GM18861 (cell line): ENCODE results near the gene PTPRR.

Source experiments
- ATAC-seq: cut with Tn5 transposase; IDR thresholded peaks from one replicate; pipeline ENCODE4 v1.9.1; 2021; ENCODE audit not compliant: unreplicated experiment

PTPRR gene

GRCh38 chr12:70919176-70919575 lies 1.4 kb downstream of the PTPRR start:
- no peak for ATAC-seq

GRCh38 chr12:70918321-70918720 lies 2.2 kb downstream of the PTPRR start:
- no peak for ATAC-seq

GRCh38 chr12:70910666-70911065 lies 9.9 kb downstream of the PTPRR start:
- ATAC-seq: no peak

DNA sequence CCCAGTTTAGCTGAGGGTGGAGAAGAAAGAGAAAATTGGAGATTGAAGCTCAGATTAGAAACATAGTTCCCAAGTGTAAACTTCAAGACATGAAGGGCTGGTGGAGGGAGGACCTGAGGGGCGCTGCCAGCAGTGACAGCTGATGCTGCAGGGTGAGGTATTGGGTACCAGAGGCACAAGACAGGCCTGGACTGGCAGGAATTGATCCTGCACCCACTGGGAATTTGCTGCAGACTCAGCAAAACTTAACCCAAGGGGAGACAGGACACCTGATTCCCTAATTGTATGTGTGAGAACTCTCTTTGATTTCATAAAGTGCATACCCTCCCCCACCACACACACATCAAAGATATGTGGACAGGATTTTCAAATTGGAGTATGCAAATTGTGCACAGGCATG lies 11.6 kb downstream of the PTPRR start:
- no peak for ATAC-seq

- ATAC-seq: no peak
Measured at GRCh38 chr12:70907412-70907811, 13.1 kb downstream of the PTPRR start.

DNA sequence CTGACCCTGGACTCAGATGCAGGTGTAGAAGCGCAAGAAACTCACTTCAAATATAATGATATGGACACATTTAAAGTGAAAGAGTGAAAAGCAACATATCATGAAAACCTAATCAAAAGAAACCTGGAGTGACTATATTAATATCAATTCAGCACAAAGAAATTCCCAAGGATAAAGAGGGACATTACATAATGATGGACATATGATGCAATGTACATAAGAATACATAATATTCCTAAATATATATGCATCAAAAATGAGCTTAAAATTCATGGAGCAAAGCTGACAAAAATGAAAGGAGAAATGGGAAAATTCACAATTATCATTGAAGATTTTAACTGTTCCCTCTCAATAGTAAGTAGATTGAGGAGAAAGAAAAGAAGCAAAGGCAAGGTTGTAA lies 24.6 kb downstream of the PTPRR start:
- ATAC-seq: no peak

- ATAC-seq: no peak
Measured at GRCh38 chr12:70892593-70892992, 27.9 kb downstream of the PTPRR start.

DNA sequence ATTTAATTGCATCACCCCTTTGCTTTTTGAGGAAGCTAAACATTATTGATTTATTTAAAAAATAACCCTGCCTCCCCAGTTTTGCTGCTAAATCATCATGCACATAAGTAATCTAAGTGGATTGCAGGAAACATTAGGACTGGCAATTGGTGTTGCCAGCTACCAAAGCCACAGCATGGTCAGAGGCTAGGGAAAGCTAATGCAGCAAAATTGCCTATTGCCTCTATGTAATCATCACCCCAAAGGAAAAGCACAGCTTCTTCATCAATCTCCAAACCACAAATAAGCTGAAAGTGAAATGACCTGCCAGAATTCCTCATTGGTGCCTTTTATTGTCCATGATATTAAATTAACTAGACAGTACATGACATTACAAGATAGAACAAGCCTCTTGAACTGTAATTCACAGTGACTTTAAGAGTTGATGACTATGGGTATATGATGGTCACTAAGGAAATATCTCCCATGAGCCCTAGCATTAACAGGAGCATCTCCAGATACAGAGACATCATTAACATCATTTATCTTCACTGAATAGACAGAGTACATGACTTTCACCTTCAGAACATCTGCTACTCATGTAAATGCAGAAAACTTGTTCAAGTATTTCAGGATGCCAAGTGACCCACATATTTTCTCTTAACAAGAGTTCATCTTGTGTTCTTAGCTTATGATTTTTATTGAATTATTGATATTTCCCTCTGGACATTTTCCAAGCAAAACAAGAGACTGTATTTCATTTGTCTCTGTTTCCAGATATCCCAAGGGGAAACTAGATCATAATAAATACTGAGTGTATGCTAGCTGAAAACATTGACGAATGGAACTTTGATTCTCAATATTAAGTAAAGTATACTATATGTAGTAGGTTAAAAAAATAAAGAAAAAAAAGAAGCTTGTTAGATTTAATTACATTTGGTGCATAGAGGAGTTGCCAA lies 29.4 kb downstream of the PTPRR start:
- no peak for ATAC-seq

DNA sequence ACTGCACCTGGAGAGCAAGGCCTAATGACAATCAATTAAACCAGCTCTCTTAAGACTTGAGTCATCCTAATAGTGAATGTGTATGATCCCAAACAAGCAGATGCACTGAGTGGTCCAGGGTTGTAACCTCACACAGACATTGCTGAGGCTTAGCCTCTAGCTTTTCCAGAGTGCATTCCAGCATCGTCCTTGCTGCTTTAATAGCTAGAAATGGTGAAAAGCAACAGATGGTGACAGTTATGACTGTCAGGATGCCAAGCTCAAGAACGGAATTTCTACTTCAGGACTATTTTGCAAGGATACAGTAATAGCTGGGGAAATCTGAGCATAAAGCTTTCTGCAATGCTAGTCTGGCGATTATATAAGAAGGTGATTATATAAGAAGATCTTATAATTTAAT lies 34.6 kb downstream of the PTPRR start:
- ATAC-seq: no peak

DNA sequence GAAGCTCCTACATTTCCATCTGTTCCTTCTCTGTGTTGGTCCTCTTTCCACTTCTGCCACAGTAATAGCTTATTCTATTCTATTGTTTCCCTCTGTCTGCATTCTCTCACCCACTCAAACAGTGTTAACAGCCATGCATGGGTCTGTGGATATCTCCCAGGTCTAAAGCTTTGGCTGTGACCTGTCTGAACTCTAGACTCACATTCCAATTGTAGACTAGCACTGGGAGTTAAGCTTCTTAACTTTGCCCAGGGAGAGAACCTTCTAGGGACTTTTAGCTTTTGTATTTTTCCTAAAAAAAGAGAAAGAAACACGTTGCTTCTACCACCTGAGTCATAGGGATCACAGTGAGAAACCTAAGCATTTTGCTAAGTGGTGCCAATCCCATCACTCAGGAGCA lies 36.7 kb downstream of the PTPRR start:
- ATAC-seq: no peak

GRCh38 chr12:70880744-70881143 lies 39.8 kb downstream of the PTPRR start:
- ATAC-seq: no peak

DNA sequence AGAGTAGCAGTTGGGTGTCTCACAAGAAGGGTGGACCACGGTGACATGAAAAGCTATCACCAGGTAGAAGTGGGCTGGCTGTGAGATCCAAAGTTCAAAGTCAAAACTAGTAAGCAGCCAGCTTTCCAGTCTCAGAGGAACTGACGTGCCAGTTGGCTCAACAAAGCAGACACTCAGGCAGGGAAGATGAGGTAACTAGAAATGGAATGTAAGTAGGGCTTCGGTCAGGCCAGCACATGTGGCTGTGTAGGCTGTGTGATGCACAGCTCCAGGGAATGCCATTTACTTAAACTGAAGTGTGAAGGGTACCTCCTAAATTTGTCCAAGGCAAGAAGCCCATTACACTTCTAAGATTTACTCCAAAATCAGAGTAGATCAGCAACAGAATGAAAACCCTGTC lies 43.6 kb downstream of the PTPRR start:
- no peak for ATAC-seq

- no peak for ATAC-seq
Measured at GRCh38 chr12:70875628-70876027, 44.9 kb downstream of the PTPRR start.

- no peak for ATAC-seq
Measured at GRCh38 chr12:70854881-70855568, 65.5 kb downstream of the PTPRR start.

DNA sequence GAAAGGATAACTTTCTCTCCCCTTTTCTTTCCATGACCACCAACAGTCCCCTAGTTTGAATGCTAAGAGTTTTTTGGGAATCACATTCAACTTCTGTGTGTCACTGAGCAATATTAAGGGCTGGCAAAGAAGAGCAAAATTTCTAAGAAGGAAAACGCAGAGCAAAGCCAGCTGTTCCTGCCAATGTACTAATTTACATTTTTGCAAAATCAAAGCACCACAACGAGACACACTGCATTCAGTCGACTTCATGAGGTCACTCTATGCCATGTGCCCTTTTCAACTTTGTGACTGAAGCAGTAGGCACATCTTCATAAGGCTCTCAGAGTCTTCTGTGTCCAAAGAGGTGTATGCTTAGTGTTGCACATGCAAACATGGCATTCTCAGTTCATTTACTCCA lies 66.4 kb downstream of the PTPRR start:
- ATAC-seq: no peak

DNA sequence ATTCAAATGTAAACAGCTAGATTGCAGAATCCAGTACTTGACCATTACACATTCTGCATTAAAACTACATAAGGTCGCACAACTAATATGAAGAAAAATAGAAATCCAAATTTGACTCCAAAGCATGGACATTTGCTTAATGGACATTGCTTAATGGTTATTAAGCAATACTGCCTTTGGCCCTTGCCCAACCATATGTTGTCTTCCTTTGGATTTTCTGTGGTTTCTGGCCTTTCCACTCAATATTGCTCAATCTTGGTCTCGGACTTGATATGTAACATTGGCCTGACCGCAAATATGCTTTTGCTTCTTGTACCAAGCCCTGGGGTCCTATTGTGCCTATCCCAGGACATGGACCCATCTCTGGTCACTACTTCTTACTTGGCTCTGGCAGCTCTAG lies 67.2 kb downstream of the PTPRR start:
- ATAC-seq: no peak

DNA sequence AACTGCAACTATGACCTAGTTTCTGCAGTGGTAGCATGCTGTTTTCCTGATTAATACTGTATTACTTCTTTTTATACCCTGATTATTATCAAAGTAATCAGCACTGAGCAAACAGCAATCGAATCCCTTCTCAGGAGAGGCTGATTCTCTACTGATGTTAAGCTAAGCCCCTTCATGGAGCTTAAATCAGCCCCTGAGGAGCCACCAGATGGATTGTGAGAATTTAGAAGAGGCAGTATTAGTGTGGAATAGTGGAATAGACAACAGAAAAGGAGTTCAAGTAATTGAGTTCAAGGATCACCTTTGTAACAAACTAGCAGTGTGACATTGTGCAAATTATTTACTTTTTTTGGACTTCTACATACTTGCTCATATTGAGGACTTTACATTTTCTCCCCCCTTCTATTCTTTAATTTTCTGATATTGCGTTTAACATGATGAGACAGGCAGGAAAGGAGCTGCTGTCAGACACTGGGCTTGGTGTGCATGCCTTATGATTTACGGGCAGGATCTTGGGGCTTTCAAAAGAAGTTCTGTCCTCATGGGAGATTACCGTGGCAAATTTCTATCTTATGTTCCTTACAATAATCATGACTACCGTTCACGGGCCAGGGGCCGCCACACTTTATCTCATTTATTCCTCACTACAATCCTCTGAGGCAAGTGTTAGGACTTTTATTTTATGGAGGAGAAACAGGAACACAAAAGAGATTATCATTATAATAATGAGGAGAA lies 68.0 kb downstream of the PTPRR start:
- ATAC-seq: no peak

DNA sequence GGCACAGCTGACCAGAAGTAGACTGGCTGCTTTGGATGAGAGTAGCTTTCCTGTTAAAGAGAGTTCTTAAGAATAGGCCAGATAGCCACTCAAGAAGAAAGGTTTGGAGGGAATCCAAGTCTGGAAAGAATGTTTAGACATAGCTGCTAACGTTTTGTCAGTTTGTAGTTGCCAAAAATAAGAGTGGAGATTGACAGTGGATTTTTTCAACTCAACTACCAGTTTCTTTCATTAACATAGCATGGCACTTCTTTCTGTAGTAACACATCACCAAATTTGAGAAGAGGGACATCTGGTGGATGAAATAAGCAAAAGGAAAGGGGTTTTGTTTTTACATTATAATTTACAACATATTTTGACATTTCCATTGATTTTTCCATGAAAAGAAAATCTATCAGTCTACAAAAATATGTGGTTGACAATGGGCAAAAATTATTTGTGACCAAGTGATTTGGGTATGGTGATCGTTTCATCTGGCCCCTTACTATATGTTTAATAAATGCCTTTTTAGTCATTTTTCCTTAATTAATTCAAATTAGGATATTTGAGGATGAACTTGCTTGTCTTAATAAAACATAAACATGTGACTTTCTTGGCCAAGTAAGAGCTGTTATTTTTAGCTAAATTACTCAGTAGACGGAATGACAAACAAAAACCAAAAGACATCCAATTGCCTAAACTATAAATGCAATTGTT lies 71.1 kb downstream of the PTPRR start:
- no peak for ATAC-seq

- ATAC-seq: no peak
Measured at GRCh38 chr12:70847871-70848270, 72.7 kb downstream of the PTPRR start.

DNA sequence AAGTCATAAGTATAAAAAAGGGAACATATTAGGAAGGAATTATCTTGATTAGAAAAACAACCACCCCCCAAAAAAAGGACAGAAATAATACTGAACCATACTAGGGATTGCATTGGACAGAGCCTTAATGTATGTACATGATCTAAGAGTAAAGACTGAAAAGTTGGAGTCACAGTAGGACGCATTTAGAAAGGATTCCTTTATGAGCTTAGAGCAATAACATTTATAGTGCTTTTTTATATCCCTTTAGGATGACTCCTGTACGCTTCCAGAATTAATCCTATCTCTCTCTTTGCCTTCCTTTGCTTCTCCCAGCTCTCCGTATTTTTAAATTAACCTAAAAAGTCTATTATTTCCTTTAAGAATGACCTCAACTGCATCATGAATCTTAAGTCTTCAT lies 75.3 kb downstream of the PTPRR start:
- ATAC-seq: no peak

DNA sequence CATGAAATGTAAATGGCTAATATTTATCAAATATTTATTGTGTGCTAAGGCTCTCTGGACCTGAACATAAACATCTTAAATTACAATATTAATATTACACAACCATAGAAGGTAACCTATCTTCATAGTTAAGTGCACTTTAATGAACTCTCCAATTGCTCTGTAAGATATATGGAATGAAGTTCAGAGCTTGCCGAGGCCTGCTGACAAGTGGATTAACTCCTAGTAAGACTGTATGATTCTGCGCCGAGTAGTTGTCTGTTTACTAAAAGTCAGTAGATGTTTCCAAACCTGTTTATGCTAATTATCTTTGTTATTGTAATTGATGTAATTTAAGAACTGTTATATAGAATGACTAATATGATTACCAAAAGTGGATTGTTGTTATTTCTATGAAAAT lies 77.2 kb downstream of the PTPRR start:
- no peak for ATAC-seq
